Effector memory CD8-positive, alpha-beta T cell (primary cell): ENCODE results near the gene ZSCAN12.
"Not testable (repeated sequence)": the region's sequence is repeated elsewhere in the genome, so short reads cannot be mapped to it uniquely, and the experiment has no call there.

Experiments
- ATAC-seq: fragments of 150-1000 bp; cut with Tn5 transposase; replicated peaks from 2 replicates; pipeline ENCODE4 v1.10.0; 2021; ENCODE audit warnings: mild to moderate bottlenecking, moderate library complexity
- DNase-seq, 3 experiments: peaks; one replicate each; pipeline ENCODE4 v3.0.0; 2021
- H3K27ac Mint-ChIP-seq, 2 donors: one replicate each; pipeline ENCODE4 v1.8.0; 2022; ENCODE audit warnings: mild to moderate bottlenecking in 2 of 2, mixed read lengths in 2 of 2, moderate library complexity in 2 of 2
- H3K27me3 Mint-ChIP-seq, 2 donors: one replicate each; pipeline ENCODE4 v1.8.0; 2022; ENCODE audit warnings: mixed read lengths in 2 of 2
- H3K36me3 Mint-ChIP-seq: one replicate; pipeline ENCODE4 v1.8.0; 2022; ENCODE audit warnings: mild to moderate bottlenecking, moderate library complexity, mixed read lengths; ENCODE audit not compliant: insufficient read depth
- H3K4me1 Mint-ChIP-seq, 2 donors: one replicate each; pipeline ENCODE4 v1.8.0; 2022; ENCODE audit warnings: low read depth in 2 of 2, mixed read lengths in 2 of 2
- H3K4me3 Mint-ChIP-seq, 2 donors: one replicate each; pipeline ENCODE4 v1.8.0; 2022; ENCODE audit warnings: mild to moderate bottlenecking in 2 of 2, mixed read lengths in 2 of 2, moderate library complexity in 2 of 2
- H3K9me3 Mint-ChIP-seq, 2 donors: one replicate each; pipeline ENCODE4 v1.8.0; 2022; ENCODE audit warnings: mixed read lengths in 2 of 2
- total RNA-seq, 9 experiments: gene quantifications; one replicate each; lab custom pipeline; 2026; lab: John Stamatoyannopoulos, UW

Gene ZSCAN12
- 11.4 to 33.2 (median 22.6) reads per million in 9 experiments for total RNA-seq

GRCh38 chr6:28399350-28400121 lies at the start of gene ZSCAN12:
ZSCAN12 (minus strand) TSS chr6:28399747; CDS start chr6:28398405, 1,342 bp downstream.
- ATAC-seq (peak; percentile 98), DNase-seq (peak; percentile 80 to 82 (median 81))
- peaks cover 23 to 32% of the 10 kb centered on the region in 2 donors for H3K27me3 Mint-ChIP-seq
- peak within 1 kb of the TSS; percentile 86 to 90 for H3K4me3 Mint-ChIP-seq
- peaks cover 20% of the 10 kb centered on the region for H3K36me3 Mint-ChIP-seq
- H3K9me3 Mint-ChIP-seq, result peaks cover 0 to 8% of the 10 kb centered on the region in 2 donors
- H3K4me1 Mint-ChIP-seq, result peaks cover 40 to 43% of the 10 kb centered on the region in 2 donors
- H3K27ac Mint-ChIP-seq, result peak within 1 kb of the TSS; percentile 90 to 94

GRCh38 chr6:28449056-28449455 lies 49.5 kb upstream of the ZSCAN12 start:
- no peak for DNase-seq
- peaks cover 5 to 6% of the 10 kb centered on the region in 2 donors for H3K4me1 Mint-ChIP-seq
- peaks cover 56 to 62% of the 10 kb centered on the region in 2 donors for H3K27me3 Mint-ChIP-seq
- no peak overlapping the region for H3K27ac Mint-ChIP-seq
- ATAC-seq, result no peak
- peaks cover 0 to 3% of the 10 kb centered on the region in 2 donors for H3K9me3 Mint-ChIP-seq
- H3K36me3 Mint-ChIP-seq, result no peaks in the 10 kb centered on the region
- no peak overlapping the region for H3K4me3 Mint-ChIP-seq

- H3K4me1 Mint-ChIP-seq, result peaks cover 19 to 20% of the 10 kb centered on the region in 2 donors
- not testable (repeated sequence) for H3K36me3 Mint-ChIP-seq, H3K27ac Mint-ChIP-seq, H3K9me3 Mint-ChIP-seq, ATAC-seq, H3K4me3 Mint-ChIP-seq, DNase-seq
- peaks cover 47 to 50% of the 10 kb centered on the region in 2 donors for H3K27me3 Mint-ChIP-seq
These were observed 48.0 kb upstream of the ZSCAN12 start for GRCh38 chr6:28447512-28447906.

- ATAC-seq (no peak), DNase-seq (no peak)
- Mint-ChIP-seq H3K4me1 (peaks cover 19 to 20% of the 10 kb centered on the region in 2 donors), H3K4me3 (peak overlapping the region; percentile 18 to 21), H3K9me3 (peaks cover 0 to 7% of the 10 kb centered on the region in 2 donors), H3K36me3 (peaks cover 8% of the 10 kb centered on the region), H3K27me3 (peaks cover 42 to 45% of the 10 kb centered on the region in 2 donors), H3K27ac (no peak overlapping the region)
These were observed 47.4 kb upstream of the ZSCAN12 start for GRCh38 chr6:28446818-28447511.

- Mint-ChIP-seq H3K4me3 (peak overlapping the region in 1 of 2 donors; percentile 93), H3K4me1 (peaks cover 19 to 20% of the 10 kb centered on the region in 2 donors), H3K27me3 (peaks cover 26 to 28% of the 10 kb centered on the region in 2 donors)
- H3K36me3 Mint-ChIP-seq, DNase-seq, H3K27ac Mint-ChIP-seq, H3K9me3 Mint-ChIP-seq, ATAC-seq: not testable (repeated sequence)
These were observed 45.2 kb upstream of the ZSCAN12 start for GRCh38 chr6:28444759-28445158.

- Mint-ChIP-seq H3K27me3 (peaks cover 20 to 28% of the 10 kb centered on the region in 2 donors), H3K4me1 (peaks cover 19 to 20% of the 10 kb centered on the region in 2 donors), H3K9me3 (peaks cover 0 to 7% of the 10 kb centered on the region in 2 donors), H3K4me3 (peak within 1 kb of the TSS; percentile 75 to 93), H3K36me3 (peaks cover 8% of the 10 kb centered on the region), H3K27ac (peak within 1 kb of the TSS; percentile 78 to 88)
- DNase-seq (peak; percentile 72 to 79 (median 74)), ATAC-seq (peak; percentile 96)
These were observed 43.7 kb upstream of the ZSCAN12 start, which contains the start of gene ZSCAN23 for GRCh38 chr6:28443112-28443773. ZSCAN23 (minus strand) TSS chr6:28443491; CDS start chr6:28436266, 7,225 bp downstream.

GRCh38 chr6:28442586-28442985 lies 43.0 kb upstream of the ZSCAN12 start:
- peaks cover 20 to 28% of the 10 kb centered on the region in 2 donors for H3K27me3 Mint-ChIP-seq
- peaks cover 0 to 7% of the 10 kb centered on the region in 2 donors for H3K9me3 Mint-ChIP-seq
- peaks cover 8% of the 10 kb centered on the region for H3K36me3 Mint-ChIP-seq
- DNase-seq, result no peak
- H3K4me1 Mint-ChIP-seq, result peaks cover 19 to 20% of the 10 kb centered on the region in 2 donors
- ATAC-seq, result no peak
- H3K4me3 Mint-ChIP-seq, result peak overlapping the region; percentile 75 to 93
- H3K27ac Mint-ChIP-seq, result peak overlapping the region; percentile 78 to 88

GRCh38 chr6:28436404-28436803 lies 36.9 kb upstream of the ZSCAN12 start:
- no peak overlapping the region for H3K4me3 Mint-ChIP-seq
- H3K27ac Mint-ChIP-seq, result no peak overlapping the region
- no peaks in the 10 kb centered on the region for H3K4me1 Mint-ChIP-seq
- no peaks in the 10 kb centered on the region for H3K9me3 Mint-ChIP-seq
- peaks cover 22 to 23% of the 10 kb centered on the region in 2 donors for H3K27me3 Mint-ChIP-seq
- ATAC-seq (no peak), DNase-seq (no peak)
- peaks cover 8% of the 10 kb centered on the region for H3K36me3 Mint-ChIP-seq

GRCh38 chr6:28433119-28433518 lies 33.6 kb upstream of the ZSCAN12 start:
- Mint-ChIP-seq H3K4me3 (no peak overlapping the region), H3K27ac (no peak overlapping the region), H3K4me1 (no peaks in the 10 kb centered on the region), H3K9me3 (no peaks in the 10 kb centered on the region), H3K36me3 (peaks cover 8% of the 10 kb centered on the region), H3K27me3 (peaks cover 40 to 45% of the 10 kb centered on the region in 2 donors)
- ATAC-seq (no peak), DNase-seq (no peak)

GRCh38 chr6:28429781-28430180 lies 30.2 kb upstream of the ZSCAN12 start:
- Mint-ChIP-seq H3K27ac (no peak overlapping the region), H3K4me3 (no peak overlapping the region), H3K27me3 (peaks cover 26% of the 10 kb centered on the region in 2 donors), H3K4me1 (no peaks in the 10 kb centered on the region), H3K36me3 (no peaks in the 10 kb centered on the region), H3K9me3 (no peaks in the 10 kb centered on the region)
- ATAC-seq (no peak), DNase-seq (no peak)

GRCh38 chr6:28425944-28426541 lies 26.5 kb upstream of the ZSCAN12 start:
- no peak overlapping the region for H3K4me3 Mint-ChIP-seq

GRCh38 chr6:28424163-28424562 lies 24.6 kb upstream of the ZSCAN12 start:
- Mint-ChIP-seq H3K27ac (no peak overlapping the region), H3K9me3 (no peaks in the 10 kb centered on the region), H3K4me1 (no peaks in the 10 kb centered on the region), H3K36me3 (no peaks in the 10 kb centered on the region), H3K4me3 (no peak overlapping the region), H3K27me3 (peaks cover 9 to 33% of the 10 kb centered on the region in 2 donors)
- DNase-seq, result no peak
- no peak for ATAC-seq

More at GRCh38 chr6:28425944-28426541, 26.5 kb upstream of the ZSCAN12 start:
- Mint-ChIP-seq H3K27ac (no peak overlapping the region), H3K36me3 (no peaks in the 10 kb centered on the region), H3K9me3 (no peaks in the 10 kb centered on the region), H3K4me1 (no peaks in the 10 kb centered on the region), H3K27me3 (peaks cover 25 to 36% of the 10 kb centered on the region in 2 donors)
- no peak for DNase-seq
- no peak for ATAC-seq

GRCh38 chr6:28423546-28423945 lies 24.0 kb upstream of the ZSCAN12 start:
- Mint-ChIP-seq H3K4me1 (no peaks in the 10 kb centered on the region), H3K36me3 (no peaks in the 10 kb centered on the region)
- no peak for ATAC-seq

More at GRCh38 chr6:28423546-28423945, 24.0 kb upstream of the ZSCAN12 start:
- Mint-ChIP-seq H3K4me3 (no peak overlapping the region), H3K27me3 (peaks cover 9 to 27% of the 10 kb centered on the region in 2 donors), H3K9me3 (no peaks in the 10 kb centered on the region), H3K27ac (no peak overlapping the region)
- DNase-seq, result no peak
